Cardiac fibroblast (primary cell): ENCODE results near the gene NDC1.
A peak's percentile ranks its signal among the peaks of the same experiment; 100 is the strongest.

Experiments
- DNase-seq, 2 donors: peaks; one replicate each; pipeline versions ENCODE4 v3.0.0 to v3.0.0-alpha.2; 2010; ENCODE audit warnings: low read depth in 2 of 2
- H3K4me3 ChIP-seq, 2 donors: replicated peaks in 1 of 2; 1 replicate in 1 of 2; 2 replicates in 1 of 2; pipeline ENCODE4 v1.5.1; 2011; ENCODE audit warnings: low read depth in 2 of 2, low read length in 2 of 2, mild to moderate bottlenecking in 2 of 2, moderate library complexity in 1 of 2
- TF ChIP-seq, protein P1 (sequence below): IDR thresholded peaks from one replicate; pipeline ENCODE4 v1.5.1; 2011; ENCODE audit warnings: low read depth, mild to moderate bottlenecking, low read length, inconsistent platforms

NDC1 gene

GRCh38 chr1:53755874-53756273 lies 82.2 kb downstream of the NDC1 start:
- TF ChIP-seq, protein P1, sequence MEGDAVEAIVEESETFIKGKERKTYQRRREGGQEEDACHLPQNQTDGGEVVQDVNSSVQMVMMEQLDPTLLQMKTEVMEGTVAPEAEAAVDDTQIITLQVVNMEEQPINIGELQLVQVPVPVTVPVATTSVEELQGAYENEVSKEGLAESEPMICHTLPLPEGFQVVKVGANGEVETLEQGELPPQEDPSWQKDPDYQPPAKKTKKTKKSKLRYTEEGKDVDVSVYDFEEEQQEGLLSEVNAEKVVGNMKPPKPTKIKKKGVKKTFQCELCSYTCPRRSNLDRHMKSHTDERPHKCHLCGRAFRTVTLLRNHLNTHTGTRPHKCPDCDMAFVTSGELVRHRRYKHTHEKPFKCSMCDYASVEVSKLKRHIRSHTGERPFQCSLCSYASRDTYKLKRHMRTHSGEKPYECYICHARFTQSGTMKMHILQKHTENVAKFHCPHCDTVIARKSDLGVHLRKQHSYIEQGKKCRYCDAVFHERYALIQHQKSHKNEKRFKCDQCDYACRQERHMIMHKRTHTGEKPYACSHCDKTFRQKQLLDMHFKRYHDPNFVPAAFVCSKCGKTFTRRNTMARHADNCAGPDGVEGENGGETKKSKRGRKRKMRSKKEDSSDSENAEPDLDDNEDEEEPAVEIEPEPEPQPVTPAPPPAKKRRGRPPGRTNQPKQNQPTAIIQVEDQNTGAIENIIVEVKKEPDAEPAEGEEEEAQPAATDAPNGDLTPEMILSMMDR: no peak
- H3K4me3 ChIP-seq: no peak overlapping the region
- DNase-seq: no peak

- H3K4me3 ChIP-seq: no peak overlapping the region
- TF ChIP-seq, protein P1: peak; percentile 71
- peak; percentile 79 to 85 for DNase-seq
Observed at GRCh38 chr1:53754484-53755312, 83.4 kb downstream of the NDC1 start.

DNA sequence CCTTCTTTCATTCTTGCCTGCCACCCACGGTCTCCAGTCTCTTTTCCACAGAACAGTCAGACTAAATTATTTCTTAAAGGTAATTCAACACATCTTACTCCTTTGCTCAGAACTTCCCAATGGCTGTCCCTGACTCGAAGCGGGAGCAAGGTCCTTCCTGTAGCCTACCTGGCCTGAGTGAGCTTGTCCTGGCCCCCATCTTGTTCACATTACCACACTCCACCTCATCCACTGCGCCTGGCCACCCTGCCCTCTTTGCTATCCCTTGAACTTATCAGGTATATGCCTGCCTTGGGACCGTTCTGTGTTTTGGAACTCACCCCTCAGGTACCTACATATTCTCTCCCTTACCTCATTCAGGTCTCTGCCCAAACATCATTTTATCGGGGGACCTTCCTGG lies 85.8 kb downstream of the NDC1 start:
- TF ChIP-seq, protein P1: no peak
- DNase-seq: no peak

DNA sequence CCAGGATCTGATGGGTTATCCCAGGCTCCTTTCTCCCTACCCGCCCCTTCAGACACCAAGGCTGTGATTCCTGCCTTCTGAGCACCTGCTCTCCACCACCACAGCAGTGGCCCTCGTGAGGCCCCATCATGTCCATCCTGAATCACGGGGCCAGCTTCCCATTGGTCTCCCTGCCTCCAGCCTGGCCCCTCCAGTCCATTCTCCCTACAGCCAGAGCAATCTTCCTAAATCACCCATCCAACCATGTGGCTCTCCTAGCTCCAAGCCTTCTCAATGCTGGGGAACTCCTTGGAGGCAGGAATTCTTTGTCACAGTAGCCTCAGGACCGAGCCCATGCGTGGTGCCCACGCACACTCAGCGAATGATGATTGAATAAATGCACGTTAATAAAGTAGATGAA lies 90.3 kb downstream of the NDC1 start:
- H3K4me3 ChIP-seq: no peak overlapping the region
- TF ChIP-seq, protein P1: no peak
- DNase-seq: no peak

More for the DNA sequence above, 85.8 kb downstream of the NDC1 start:
- no peak overlapping the region for H3K4me3 ChIP-seq

DNA sequence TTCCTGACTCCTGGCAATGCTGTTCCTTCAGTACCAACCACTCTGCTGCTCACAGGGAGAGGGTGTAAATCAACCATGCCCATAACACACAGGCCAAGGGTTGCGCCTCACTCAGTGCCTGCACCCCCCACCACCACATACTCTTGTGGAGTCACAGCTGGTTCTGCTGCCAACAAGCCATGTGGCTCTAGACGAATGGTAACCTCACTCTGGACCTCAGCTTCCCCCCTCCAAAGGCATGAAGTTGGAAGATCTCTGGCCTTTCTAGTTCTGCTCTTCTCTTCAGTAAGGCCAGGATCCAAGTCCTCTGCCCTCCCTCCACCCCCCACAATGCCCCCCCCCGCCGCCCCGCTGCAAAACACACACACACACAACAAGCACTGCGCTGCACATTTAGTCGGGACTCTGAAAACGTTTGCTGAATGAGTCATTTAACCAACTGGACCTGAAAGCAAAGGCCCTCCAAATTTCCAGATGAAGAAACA lies 97.4 kb downstream of the NDC1 start:
- TF ChIP-seq, protein P1: no peak
- peak; percentile 70 to 86 for DNase-seq
- H3K4me3 ChIP-seq: no peak overlapping the region

GRCh38 chr1:53739109-53739681 lies 98.9 kb downstream of the NDC1 start, which contains the start of gene GLIS1:
Gene GLIS1, minus strand, starts transcription at chr1:53739164. Its CDS starts 1,100 bp downstream, at chr1:53738064.
- peak within 1 kb of the TSS; percentile 69 to 79 for H3K4me3 ChIP-seq
- DNase-seq: peak; percentile 83 to 90
- TF ChIP-seq, protein P1: no peak
